ENCODE data around the gene TAS1R3. TPM values are rescaled to one million over a fixed set of nuclear protein-coding genes. Genes with fewer than 3 reads are reported as not detected.

Gene TAS1R3
- total RNA-seq, 2 experiments from 2014 or later, result 0.99 to 1.1 TPM

DNA sequence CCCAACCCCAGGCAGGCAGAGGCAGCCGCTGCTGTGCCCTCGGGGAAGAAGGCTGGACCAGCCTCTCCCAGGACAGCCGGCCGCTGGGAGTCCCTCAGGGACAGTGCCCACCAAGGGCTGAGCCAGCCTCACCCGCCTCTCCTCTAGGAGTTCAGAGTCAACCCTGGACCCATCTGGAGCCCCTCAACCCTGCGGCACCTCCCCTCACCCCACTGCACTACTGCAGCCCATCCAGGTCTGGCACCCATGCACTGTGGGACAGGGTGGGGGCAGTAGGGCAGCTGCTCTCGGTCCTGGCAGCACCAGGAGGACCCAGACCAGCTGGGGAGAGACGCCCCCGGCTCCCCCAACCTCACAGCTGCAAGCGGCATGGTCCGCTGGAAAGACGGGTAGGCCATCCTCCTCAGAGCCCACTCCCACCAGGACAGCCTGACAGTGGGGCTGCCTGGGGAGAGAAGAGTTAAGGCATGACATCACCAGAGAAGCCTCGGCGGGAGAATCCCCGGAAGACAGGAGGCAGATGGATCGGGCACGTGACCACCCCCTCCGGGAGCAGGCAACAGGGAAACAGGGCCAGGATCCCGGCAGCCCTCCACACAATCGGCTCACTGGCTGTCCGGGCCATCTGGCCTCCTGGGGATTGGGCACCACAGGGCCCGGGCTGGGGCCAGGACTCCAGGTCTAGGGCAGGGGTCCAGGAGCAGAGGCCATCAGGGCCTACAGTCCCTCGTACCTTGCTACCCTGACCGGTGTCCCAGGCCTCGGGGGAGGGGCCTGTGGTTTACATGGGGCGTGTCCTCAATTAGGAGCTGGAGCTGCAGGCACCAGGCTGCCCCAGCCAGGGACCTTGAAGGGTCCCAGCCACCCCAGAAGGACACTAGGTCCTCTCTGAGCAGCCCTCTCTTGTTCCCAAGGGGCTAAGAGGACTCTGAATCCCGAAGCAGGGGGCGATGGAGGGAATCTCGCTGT, 26.5 kb upstream of the TAS1R3 start:
- Histone ChIP-seq H3K36me3 (ENCODE audit: insufficient read depth, low read length) (peaks cover 3% of the 10 kb centered on the region; the same call in 1 of the 2 replicates), H3K4me3 (ENCODE audit: low read depth, low read length, poor library complexity, severe bottlenecking) (peak overlapping the region; percentile 89), H4K20me1 (ENCODE audit: insufficient read depth, low read length) (no peaks in the 10 kb centered on the region), H3K79me2 (ENCODE audit: insufficient read depth, low read depth, low read length) (no peaks in the 10 kb centered on the region; the same call in 1 of the 2 replicates), H3K4me2 (ENCODE audit: low read length) (peak overlapping the region; percentile 99), H3K9me3 (ENCODE audit: low read length) (no peaks in the 10 kb centered on the region), H3K4me1 (ENCODE audit: insufficient read depth, low read length, poor library complexity, severe bottlenecking) (peaks cover 28% of the 10 kb centered on the region), H2AFZ (ENCODE audit: low read length) (no peak overlapping the region), H3K9me2 (ENCODE audit: insufficient read depth, low read length) (no peaks in the 10 kb centered on the region), H3K27ac (ENCODE audit: low read depth, low read length, poor library complexity, severe bottlenecking) (peak overlapping the region; percentile 21)
- ChIA-PET POLR2A (interaction anchor here (0.6 kb wide), 1 partner anchor 29 kb away, joined by 3 read pairs; no protein-coding TSS in a partner anchor), CTCF (ENCODE audit: unreplicated experiment) (no interaction called here)
- DNase-seq (ENCODE audit: low spot score), result no peak
- no TSS peak for BruUV-seq (replicated peaks)
- intact Hi-C loops (cut with micrococcal nuclease; ENCODE audit: unreplicated experiment), result loop anchor here (5.0 kb wide), 3 partner anchors 72 to 272 kb away; partner anchors contain the start of genes B3GALT6, C1orf159 and SDF4
- TF ChIP-seq, protein P1, sequence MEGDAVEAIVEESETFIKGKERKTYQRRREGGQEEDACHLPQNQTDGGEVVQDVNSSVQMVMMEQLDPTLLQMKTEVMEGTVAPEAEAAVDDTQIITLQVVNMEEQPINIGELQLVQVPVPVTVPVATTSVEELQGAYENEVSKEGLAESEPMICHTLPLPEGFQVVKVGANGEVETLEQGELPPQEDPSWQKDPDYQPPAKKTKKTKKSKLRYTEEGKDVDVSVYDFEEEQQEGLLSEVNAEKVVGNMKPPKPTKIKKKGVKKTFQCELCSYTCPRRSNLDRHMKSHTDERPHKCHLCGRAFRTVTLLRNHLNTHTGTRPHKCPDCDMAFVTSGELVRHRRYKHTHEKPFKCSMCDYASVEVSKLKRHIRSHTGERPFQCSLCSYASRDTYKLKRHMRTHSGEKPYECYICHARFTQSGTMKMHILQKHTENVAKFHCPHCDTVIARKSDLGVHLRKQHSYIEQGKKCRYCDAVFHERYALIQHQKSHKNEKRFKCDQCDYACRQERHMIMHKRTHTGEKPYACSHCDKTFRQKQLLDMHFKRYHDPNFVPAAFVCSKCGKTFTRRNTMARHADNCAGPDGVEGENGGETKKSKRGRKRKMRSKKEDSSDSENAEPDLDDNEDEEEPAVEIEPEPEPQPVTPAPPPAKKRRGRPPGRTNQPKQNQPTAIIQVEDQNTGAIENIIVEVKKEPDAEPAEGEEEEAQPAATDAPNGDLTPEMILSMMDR (conservative IDR thresholded peaks at IDR 0.05; ENCODE audit: low read length), result no peak
- no peak for TF ChIP-seq EZH2phosphoT487 (IDR thresholded peaks at IDR 0.05; ENCODE audit: borderline replicate concordance, low read depth, low read length)

DNA sequence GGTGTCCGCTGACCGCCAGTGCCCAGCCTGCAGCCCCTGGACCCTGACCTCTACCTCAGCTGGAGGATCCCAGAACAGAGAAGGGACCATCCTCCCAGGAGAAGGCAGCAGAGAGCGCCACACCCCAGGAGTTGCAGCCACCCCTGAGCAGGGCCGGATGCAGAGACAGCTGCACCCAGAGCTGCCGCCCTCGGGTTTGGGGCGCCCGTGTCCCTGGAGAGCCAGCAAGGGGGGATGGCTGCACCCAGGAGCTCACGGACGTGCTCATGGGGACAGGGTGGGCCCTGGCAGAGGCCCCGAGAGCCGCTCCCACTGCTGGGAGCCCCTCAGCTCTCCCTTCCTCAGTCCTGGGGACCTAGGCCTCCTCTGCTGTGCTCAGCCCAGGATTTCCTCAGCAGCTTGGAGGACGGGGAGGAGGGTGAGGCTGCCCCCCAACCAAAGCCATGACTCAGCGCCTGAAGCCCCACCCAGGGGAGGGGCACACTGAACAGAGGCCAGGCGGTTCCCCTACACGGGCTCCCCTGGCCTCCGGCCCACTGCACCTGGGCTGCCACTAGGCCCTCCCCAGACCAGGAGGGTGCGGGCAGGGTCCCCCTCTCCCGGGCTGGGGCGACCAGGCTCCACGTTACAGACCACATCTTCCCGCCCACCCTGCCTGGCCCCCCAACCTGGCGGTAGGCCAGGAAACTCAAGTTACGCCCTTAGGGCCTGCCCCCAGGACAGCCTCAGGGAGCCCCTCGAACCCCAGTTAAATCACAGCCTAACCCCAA, 25.6 kb upstream of the TAS1R3 start:
- no peaks in the 10 kb centered on the region for H3K9me2 ChIP-seq (ENCODE audit: insufficient read depth, low read length)
- H3K9me3 ChIP-seq (ENCODE audit: low read length), result no peaks in the 10 kb centered on the region
- no TSS peak for BruUV-seq (replicated peaks)
- peak overlapping the region; percentile 99 for H3K4me2 ChIP-seq (ENCODE audit: low read length)
- TF ChIP-seq, protein P1 (conservative IDR thresholded peaks at IDR 0.05; ENCODE audit: low read length), result no peak
- no peak for TF ChIP-seq EZH2phosphoT487 (IDR thresholded peaks at IDR 0.05; ENCODE audit: borderline replicate concordance, low read depth, low read length)
- intact Hi-C loops (cut with micrococcal nuclease; ENCODE audit: unreplicated experiment), result loop anchor here (5.0 kb wide), 3 partner anchors 73 to 273 kb away; partner anchors contain the start of genes B3GALT6, C1orf159 and SDF4
- H3K79me2 ChIP-seq (ENCODE audit: insufficient read depth, low read depth, low read length), result no peaks in the 10 kb centered on the region; the same call in 1 of the 2 replicates
- peaks cover 12% of the 10 kb centered on the region; the same call in 1 of the 2 replicates for H3K36me3 ChIP-seq (ENCODE audit: insufficient read depth, low read length)
- peak overlapping the region; percentile 21 for H3K27ac ChIP-seq (ENCODE audit: low read depth, low read length, poor library complexity, severe bottlenecking)
- DNase-seq (ENCODE audit: low spot score), result peak; percentile 55
- ChIA-PET CTCF (ENCODE audit: unreplicated experiment) (no interaction called here), POLR2A (interaction anchor here (0.6 kb wide), 1 partner anchor 30 kb away, joined by 3 read pairs; no protein-coding TSS in a partner anchor)
- peak overlapping the region; percentile 89 for H3K4me3 ChIP-seq (ENCODE audit: low read depth, low read length, poor library complexity, severe bottlenecking)
- no peak overlapping the region for H2AFZ ChIP-seq (ENCODE audit: low read length)
- H4K20me1 ChIP-seq (ENCODE audit: insufficient read depth, low read length), result peaks cover 5% of the 10 kb centered on the region; the same call in 1 of the 2 replicates
- peaks cover 35% of the 10 kb centered on the region for H3K4me1 ChIP-seq (ENCODE audit: insufficient read depth, low read length, poor library complexity, severe bottlenecking)

All from OCI-LY7 (cell line).